Sigmoid colon (tissue), 4 donors: ENCODE results near the gene PSMD4.

Experiments
- CTCF ChIP-seq, 4 experiments: fragments of 450-650 bp in 3 of 4; fragments of 200-600 bp in 1 of 4; IDR thresholded peaks; one replicate each; pipeline ENCODE4 v1.5.1; 2016 to 2019; ENCODE audit warnings: antibody characterized with exemption in 4 of 4, mild to moderate bottlenecking in 3 of 4, moderate library complexity in 2 of 4
- EP300 ChIP-seq, 4 donors: sonication (generic); formaldehyde crosslinking; IDR thresholded peaks; one replicate each; pipeline ENCODE4 v1.6.1; 2017; ENCODE audit warnings: antibody characterized with exemption in 4 of 4
- POLR2A ChIP-seq, 2 donors: fragments of 450-650 bp; IDR thresholded peaks; one replicate each; pipeline ENCODE4 v1.6.1; 2016; ENCODE audit warnings: antibody characterized with exemption in 2 of 2, mild to moderate bottlenecking in 2 of 2, moderate library complexity in 2 of 2
- POLR2AphosphoS5 ChIP-seq, 4 donors: sonication (generic); formaldehyde crosslinking; IDR thresholded peaks; one replicate each; pipeline ENCODE4 v1.6.1; 2017; ENCODE audit warnings: antibody characterized with exemption in 4 of 4

DNA sequence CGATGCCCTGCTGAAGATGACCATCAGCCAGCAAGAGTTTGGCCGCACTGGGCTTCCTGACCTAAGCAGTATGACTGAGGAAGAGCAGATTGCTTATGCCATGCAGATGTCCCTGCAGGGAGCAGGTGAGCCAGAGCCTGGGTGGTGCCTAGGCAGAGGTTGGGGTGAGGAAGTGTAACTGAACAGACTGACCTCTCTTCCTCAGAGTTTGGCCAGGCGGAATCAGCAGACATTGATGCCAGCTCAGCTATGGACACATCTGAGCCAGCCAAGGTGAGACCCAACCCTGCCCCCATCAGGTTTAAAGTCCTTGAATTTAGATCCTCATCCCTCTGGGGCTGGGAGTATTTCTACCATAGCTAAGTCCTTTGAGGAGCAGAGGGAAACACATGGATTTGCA lies 11.8 kb downstream of the PSMD4 start:
- TF ChIP-seq EP300 (IDR thresholded peaks at IDR 0.05) (no peak), CTCF (IDR thresholded peaks at IDR 0.05) (no peak), POLR2AphosphoS5 (IDR thresholded peaks at IDR 0.05) (no peak), POLR2A (IDR thresholded peaks at IDR 0.05) (no peak)
